ENCODE measurements around the gene RPL4. TPM values are rescaled to one million over a fixed set of nuclear protein-coding genes. Genes with fewer than 3 reads are reported as not detected.
A peak's percentile ranks its signal among the peaks of the same experiment; 100 is the strongest.
"Not testable (repeated sequence)": the region's sequence is repeated elsewhere in the genome, so short reads cannot be mapped to it uniquely, and the experiment has no call there.

RPL4 gene
- total RNA-seq, 6 experiments from 2014 or later, result 2,685 to 3,032 (median 2,841) TPM

DNA sequence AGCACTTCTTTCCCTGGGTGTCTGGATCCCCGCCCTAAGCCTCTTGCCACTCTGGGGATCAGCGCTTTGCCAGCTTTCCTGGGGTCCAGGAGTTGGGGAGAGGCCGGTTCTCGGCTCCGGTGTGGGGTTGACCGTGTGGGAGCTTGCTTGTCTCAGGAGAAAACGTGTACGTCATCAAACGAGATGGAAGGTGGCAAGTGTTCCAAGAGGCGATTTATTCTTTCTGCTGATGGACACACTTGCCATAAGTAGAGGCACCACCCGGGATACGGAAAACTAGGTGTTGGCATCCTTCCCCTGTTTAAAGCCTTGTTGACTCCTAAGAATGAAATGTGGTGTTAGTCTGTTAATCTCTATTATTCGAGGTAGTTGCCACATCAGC is 766 bp upstream of the RPL4 start:
- Mint-ChIP-seq H3K4me3 (peak overlapping the region; percentile 96), H3K9me3 (peaks cover 4% of the 10 kb centered on the region), H3K27ac (peak overlapping the region; percentile 97), H3K27me3 (ENCODE audit: insufficient read depth) (peaks cover 7% of the 10 kb centered on the region), H3K4me1 (ENCODE audit: low read depth) (peaks cover 47% of the 10 kb centered on the region), H3K36me3 (ENCODE audit: low read depth) (peaks cover 36% of the 10 kb centered on the region)
- DNase-seq, result peak; percentile 40
- TF ChIP-seq, protein P1, sequence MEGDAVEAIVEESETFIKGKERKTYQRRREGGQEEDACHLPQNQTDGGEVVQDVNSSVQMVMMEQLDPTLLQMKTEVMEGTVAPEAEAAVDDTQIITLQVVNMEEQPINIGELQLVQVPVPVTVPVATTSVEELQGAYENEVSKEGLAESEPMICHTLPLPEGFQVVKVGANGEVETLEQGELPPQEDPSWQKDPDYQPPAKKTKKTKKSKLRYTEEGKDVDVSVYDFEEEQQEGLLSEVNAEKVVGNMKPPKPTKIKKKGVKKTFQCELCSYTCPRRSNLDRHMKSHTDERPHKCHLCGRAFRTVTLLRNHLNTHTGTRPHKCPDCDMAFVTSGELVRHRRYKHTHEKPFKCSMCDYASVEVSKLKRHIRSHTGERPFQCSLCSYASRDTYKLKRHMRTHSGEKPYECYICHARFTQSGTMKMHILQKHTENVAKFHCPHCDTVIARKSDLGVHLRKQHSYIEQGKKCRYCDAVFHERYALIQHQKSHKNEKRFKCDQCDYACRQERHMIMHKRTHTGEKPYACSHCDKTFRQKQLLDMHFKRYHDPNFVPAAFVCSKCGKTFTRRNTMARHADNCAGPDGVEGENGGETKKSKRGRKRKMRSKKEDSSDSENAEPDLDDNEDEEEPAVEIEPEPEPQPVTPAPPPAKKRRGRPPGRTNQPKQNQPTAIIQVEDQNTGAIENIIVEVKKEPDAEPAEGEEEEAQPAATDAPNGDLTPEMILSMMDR (IDR thresholded peaks at IDR 0.05), result no peak

DNA sequence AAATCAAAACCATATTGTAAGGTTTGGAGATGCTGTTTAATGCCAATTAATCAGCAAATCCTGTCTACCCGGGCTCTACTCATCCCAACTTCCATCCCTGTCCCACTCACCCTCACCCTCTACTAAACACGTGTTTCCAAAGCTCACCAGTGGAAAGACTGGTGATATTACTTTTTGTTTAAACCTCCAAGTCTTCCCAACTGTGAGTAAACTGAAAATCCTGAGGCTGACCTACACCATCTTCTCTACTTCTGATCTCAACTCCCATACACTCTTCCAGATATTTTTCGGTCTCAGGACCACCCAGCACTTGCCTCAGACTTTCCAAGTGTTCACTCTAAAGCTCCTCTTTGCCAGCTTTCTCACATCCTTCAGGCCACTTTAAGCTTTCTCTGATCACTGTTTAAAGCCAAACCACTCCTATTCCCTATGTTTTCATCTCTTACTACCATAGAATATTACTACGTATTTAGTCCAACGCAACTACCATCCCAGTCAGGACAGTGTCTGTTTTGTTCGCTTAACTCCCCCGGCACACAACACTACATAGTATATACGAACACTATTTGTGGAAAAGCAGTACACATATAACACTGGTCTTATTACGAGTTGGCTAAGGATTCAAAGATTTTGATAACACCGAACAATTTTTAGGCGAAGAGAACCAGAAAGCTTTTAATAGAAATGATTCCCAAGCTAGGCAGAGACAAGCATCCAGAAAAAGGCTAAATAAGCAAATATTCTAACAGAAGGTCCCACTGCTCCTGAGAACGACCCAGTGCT is 684 bp downstream of the RPL4 start:
- peaks cover 10% of the 10 kb centered on the region for H3K27me3 Mint-ChIP-seq (ENCODE audit: insufficient read depth)
- peaks cover 4% of the 10 kb centered on the region for H3K9me3 Mint-ChIP-seq
- no peak for DNase-seq
- H3K27ac Mint-ChIP-seq, result peak overlapping the region; percentile 97
- H3K4me1 Mint-ChIP-seq (ENCODE audit: low read depth), result peaks cover 61% of the 10 kb centered on the region
- H3K4me3 Mint-ChIP-seq, result peak overlapping the region; percentile 96
- TF ChIP-seq, protein P1 (IDR thresholded peaks at IDR 0.05), result no peak
- peaks cover 49% of the 10 kb centered on the region for H3K36me3 Mint-ChIP-seq (ENCODE audit: low read depth)

DNA sequence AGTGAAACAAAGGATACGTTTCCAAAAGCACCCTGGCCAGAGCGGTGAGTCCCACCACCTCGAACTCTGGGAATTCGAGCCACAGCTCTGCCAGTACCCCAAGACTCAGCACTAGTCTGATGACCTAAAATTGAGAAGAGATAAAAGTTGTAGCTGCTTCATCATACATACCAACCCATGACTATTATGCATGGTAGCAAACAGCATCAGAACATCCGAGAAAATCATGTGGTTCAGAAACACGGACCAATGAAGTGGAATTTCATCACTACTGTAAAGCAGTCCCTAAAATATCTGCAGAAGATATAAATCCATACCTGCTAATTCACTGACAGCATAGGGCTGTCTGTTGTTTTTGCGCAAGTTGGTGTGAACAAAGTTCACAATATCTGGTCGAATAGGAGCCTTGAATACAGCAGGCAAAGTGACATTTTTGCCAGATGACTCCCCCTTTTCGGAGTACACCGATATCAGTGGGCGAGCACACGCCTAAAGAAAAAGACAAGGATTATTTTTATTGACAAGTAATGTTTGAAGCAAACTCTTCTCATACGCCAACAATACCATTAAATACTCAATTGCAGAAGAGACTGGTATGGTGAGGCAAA is 1.5 kb downstream of the RPL4 start:
- peak overlapping the region; percentile 97 for H3K27ac Mint-ChIP-seq
- peaks cover 66% of the 10 kb centered on the region for H3K4me1 Mint-ChIP-seq (ENCODE audit: low read depth)
- peak; percentile 50 for DNase-seq
- peak overlapping the region; percentile 96 for H3K4me3 Mint-ChIP-seq
- H3K27me3 Mint-ChIP-seq (ENCODE audit: insufficient read depth), result peaks cover 14% of the 10 kb centered on the region
- H3K9me3 Mint-ChIP-seq, result not testable (repeated sequence)
- peaks cover 57% of the 10 kb centered on the region for H3K36me3 Mint-ChIP-seq (ENCODE audit: low read depth)

DNA sequence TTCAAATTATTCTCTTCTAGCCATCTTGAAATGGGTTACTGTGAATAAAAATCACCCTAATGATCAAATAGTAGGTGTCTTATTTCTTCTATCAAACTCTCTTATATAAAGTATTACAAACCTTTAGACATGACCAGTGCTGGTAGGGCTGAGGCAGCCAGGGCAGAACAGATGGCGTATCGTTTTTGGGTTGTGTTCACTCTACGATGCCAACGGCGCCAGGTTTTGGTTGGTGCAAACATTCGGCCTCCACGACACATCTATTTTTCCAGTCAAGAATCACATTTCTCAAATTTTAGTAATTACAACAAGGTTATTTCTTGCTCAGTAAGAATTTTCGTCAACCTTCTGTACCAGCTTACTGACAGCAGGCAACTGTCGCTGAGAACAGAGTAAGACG is 2.2 kb downstream of the RPL4 start:
- Mint-ChIP-seq H3K27me3 (ENCODE audit: insufficient read depth) (peaks cover 20% of the 10 kb centered on the region), H3K9me3 (peaks cover 4% of the 10 kb centered on the region), H3K27ac (peak overlapping the region; percentile 97), H3K4me1 (ENCODE audit: low read depth) (peaks cover 64% of the 10 kb centered on the region), H3K36me3 (ENCODE audit: low read depth) (peaks cover 62% of the 10 kb centered on the region), H3K4me3 (peak overlapping the region; percentile 96)
- no peak for DNase-seq
- TF ChIP-seq, protein P1 (IDR thresholded peaks at IDR 0.05), result no peak

DNA sequence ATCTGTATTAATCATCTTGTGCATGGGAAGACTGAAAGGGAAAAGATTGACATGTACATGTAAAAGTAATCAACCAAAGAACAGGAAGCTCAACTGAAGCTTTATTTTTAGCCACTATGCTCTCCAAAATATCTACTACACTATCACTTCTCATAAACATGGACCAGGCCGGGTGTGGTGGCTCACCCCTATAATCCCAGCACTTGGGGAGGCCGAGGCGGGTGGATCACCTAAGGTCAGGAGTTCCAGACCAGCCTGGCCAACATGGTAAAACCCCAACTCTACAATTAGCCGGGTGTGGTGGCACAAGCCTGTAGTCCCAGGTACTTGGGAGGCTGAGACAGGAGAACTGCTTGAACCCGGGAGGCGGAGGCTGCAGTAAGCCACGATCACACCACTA is 4.3 kb downstream of the RPL4 start:
- peaks cover 27% of the 10 kb centered on the region for H3K27me3 Mint-ChIP-seq (ENCODE audit: insufficient read depth)
- H3K36me3 Mint-ChIP-seq (ENCODE audit: low read depth), result peaks cover 68% of the 10 kb centered on the region
- peak overlapping the region; percentile 42 for H3K27ac Mint-ChIP-seq
- DNase-seq, H3K9me3 Mint-ChIP-seq: not testable (repeated sequence)
- peaks cover 57% of the 10 kb centered on the region for H3K4me1 Mint-ChIP-seq (ENCODE audit: low read depth)
- peak overlapping the region; percentile 17 for H3K4me3 Mint-ChIP-seq

DNA sequence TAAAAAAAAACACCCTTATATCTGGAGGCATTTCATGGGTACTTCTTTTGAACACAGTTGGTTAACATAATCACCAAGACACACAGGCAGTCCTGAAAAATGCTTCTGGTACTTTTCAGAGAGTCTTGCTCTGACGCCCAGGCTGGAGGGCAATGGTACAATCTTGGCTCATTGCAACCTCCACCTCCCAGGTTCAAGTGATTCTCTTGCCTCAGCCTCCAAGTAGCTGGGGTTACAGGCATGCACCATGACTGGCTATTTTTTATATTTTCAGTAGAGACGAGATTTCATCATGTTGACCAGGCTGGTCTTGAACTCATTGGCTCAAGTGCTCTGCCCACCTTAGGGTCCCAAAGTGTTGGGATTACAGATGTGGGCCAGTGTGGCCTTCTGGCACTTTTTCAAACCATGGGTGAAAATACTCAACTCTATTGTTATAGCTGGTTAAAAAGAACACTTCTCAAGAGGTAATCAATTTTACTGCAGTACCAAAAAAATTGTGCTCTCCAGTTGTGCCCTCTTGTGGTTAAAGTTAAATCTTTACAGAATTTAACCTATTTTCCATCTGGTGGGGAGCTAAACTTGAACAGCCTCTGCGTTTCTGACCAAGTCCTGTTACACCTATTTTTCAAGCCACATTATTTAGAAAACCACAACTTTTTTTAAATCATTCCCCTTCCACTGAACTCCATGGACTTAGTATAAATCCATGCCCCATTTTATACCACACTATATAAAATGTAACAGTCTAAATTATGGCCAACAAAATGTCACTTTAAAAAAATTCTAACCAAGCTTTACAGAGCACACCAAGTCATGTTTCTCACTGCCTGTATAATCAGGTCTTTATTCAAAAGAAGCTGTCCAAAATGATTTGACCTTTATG is 5.9 kb downstream of the RPL4 start:
- H3K4me1 Mint-ChIP-seq (ENCODE audit: low read depth), result peaks cover 53% of the 10 kb centered on the region
- H3K36me3 Mint-ChIP-seq (ENCODE audit: low read depth), result peaks cover 64% of the 10 kb centered on the region
- peak overlapping the region; percentile 93 for H3K4me3 Mint-ChIP-seq
- H3K27me3 Mint-ChIP-seq (ENCODE audit: insufficient read depth), result peaks cover 23% of the 10 kb centered on the region
- peak; percentile 52 for DNase-seq
- peak overlapping the region; percentile 82 for H3K27ac Mint-ChIP-seq
- H3K9me3 Mint-ChIP-seq, result no peaks in the 10 kb centered on the region; the same call in 1 of the 2 replicates
- TF ChIP-seq, protein P1 (IDR thresholded peaks at IDR 0.05), result peak; percentile 77

Measured in HFFc6 (cell line).